HepG2 (cell line): ENCODE data around the gene ESYT1. TPM values are rescaled to one million over a fixed set of nuclear protein-coding genes. Genes with fewer than 3 reads are reported as not detected.
A peak's percentile ranks its signal among the peaks of the same experiment; 100 is the strongest.

Experiments used
- ARNT2 ChIP-seq: sonication (generic); formaldehyde crosslinking; IDR thresholded peaks from 2 replicates; pipeline ENCODE4 v1.8.0; 2022; ENCODE audit warnings: mild to moderate bottlenecking, low read depth, missing genetic modification reagents, moderate library complexity
- ATM ChIP-seq: fragments of 450-650 bp; IDR thresholded peaks from 2 replicates; pipeline ENCODE4 v1.7.1; 2017; ENCODE audit warnings: mild to moderate bottlenecking, borderline replicate concordance
- FOXA3 ChIP-seq: IDR thresholded peaks from 2 replicates; pipeline ENCODE4 v1.6.1; 2016; ENCODE audit warnings: missing genetic modification reagents, missing compliant biosample characterization
- SKI ChIP-seq: fragments of 450-650 bp; IDR thresholded peaks from one replicate; pipeline ENCODE4 v1.6.1; 2018; ENCODE audit warnings: mild to moderate bottlenecking; ENCODE audit not compliant: partially characterized antibody
- SMAD9 ChIP-seq: sonication (generic); formaldehyde crosslinking; IDR thresholded peaks from 2 replicates; pipeline ENCODE4 v1.5.1; 2020; ENCODE audit warnings: mild to moderate bottlenecking, missing genetic modification reagents
- SMC3 ChIP-seq: IDR thresholded peaks from 2 replicates; pipeline ENCODE4 v1.6.1; 2011; ENCODE audit warnings: low read length, improper control_type of control experiment
- THAP11 ChIP-seq: IDR thresholded peaks from 2 replicates; pipeline ENCODE4 v1.6.1; 2016; ENCODE audit warnings: missing biosample characterization, missing genetic modification reagents
- TRIM22 ChIP-seq: fragments of 450-650 bp; IDR thresholded peaks from 2 replicates; pipeline ENCODE4 v1.6.1; 2017
- TSC22D2 ChIP-seq: sonication (generic); formaldehyde crosslinking; IDR thresholded peaks from 2 replicates; pipeline ENCODE4 v1.5.1; 2020; ENCODE audit warnings: missing genetic modification reagents, mild to moderate bottlenecking, borderline replicate concordance
- ZBTB8A ChIP-seq: sonication (generic); formaldehyde crosslinking; IDR thresholded peaks from 2 replicates; pipeline ENCODE4 v1.4.0; 2020; ENCODE audit warnings: mild to moderate bottlenecking, low read depth, missing genetic modification reagents, borderline replicate concordance
- ZNF124 ChIP-seq: sonication (generic); formaldehyde crosslinking; IDR thresholded peaks from 2 replicates; pipeline ENCODE4 v1.4.0; 2020; ENCODE audit warnings: missing genetic modification reagents
- ZNF136 ChIP-seq: sonication (generic); formaldehyde crosslinking; IDR thresholded peaks from 2 replicates; pipeline ENCODE4 v1.8.1; 2022; ENCODE audit warnings: low read depth, mild to moderate bottlenecking, moderate library complexity, missing genetic modification reagents
- ZNF251 ChIP-seq: sonication (generic); formaldehyde crosslinking; IDR thresholded peaks from 2 replicates; pipeline ENCODE4 v1.9.0; 2021; ENCODE audit warnings: mild to moderate bottlenecking, missing genetic modification reagents
- ZNF318 ChIP-seq: sonication (generic); formaldehyde crosslinking; IDR thresholded peaks from 2 replicates; pipeline ENCODE4 v1.4.0; 2020; ENCODE audit warnings: mild to moderate bottlenecking, missing genetic modification reagents
- ZNF768 ChIP-seq: sonication (generic); formaldehyde crosslinking; IDR thresholded peaks from 2 replicates; pipeline ENCODE4 v1.4.0; 2020; ENCODE audit warnings: missing genetic modification reagents
- polyA plus RNA-seq, 8 experiments: library from polyadenylated mRNA; depleted of rRNA in 3 of 8; stranded (reverse) in 7 of 8; unstranded in 1 of 8; fragments of >200 nt; fragmentation: Illumina TruSeq in 4 of 8; extraction: Trizol in 4 of 8; gene quantifications; 2 replicates each; pipeline versions ENCODE4 v1.2.1 to v1.2.3, GENCODE V29; 2011 to 2016; ENCODE audit warnings: low read depth in 4 of 8, missing spikeins in 1 of 8, mixed read lengths in 1 of 8; ENCODE audit not compliant: insufficient read depth in 1 of 8
- total RNA-seq, 5 experiments: library from RNA; depleted of rRNA; stranded (reverse); fragments of >200 nt; fragmentation: Illumina TruSeq; extraction: Trizol; gene quantifications; 2 replicates each; pipeline ENCODE4 v1.2.3, GENCODE V29; 2016; ENCODE audit warnings: low read depth in 1 of 5
- TF ChIP-seq, protein P1 (sequence below): sonication (generic); formaldehyde crosslinking; IDR thresholded peaks from 2 replicates; pipeline ENCODE4 v1.4.0; 2020; ENCODE audit warnings: mild to moderate bottlenecking, missing genetic modification reagents
- TF ChIP-seq, protein P2 (sequence below): sonication (generic); formaldehyde crosslinking; IDR thresholded peaks from 2 replicates; pipeline ENCODE4 v1.5.1; 2020; ENCODE audit warnings: missing genetic modification reagents, mild to moderate bottlenecking, borderline replicate concordance

Gene ESYT1
- total and polyA plus RNA-seq, 2 of the 13 experiments (the other 11 are each of a cell fraction or from before 2014, with no cell fraction given), result 66.9 to 71.0 TPM

DNA sequence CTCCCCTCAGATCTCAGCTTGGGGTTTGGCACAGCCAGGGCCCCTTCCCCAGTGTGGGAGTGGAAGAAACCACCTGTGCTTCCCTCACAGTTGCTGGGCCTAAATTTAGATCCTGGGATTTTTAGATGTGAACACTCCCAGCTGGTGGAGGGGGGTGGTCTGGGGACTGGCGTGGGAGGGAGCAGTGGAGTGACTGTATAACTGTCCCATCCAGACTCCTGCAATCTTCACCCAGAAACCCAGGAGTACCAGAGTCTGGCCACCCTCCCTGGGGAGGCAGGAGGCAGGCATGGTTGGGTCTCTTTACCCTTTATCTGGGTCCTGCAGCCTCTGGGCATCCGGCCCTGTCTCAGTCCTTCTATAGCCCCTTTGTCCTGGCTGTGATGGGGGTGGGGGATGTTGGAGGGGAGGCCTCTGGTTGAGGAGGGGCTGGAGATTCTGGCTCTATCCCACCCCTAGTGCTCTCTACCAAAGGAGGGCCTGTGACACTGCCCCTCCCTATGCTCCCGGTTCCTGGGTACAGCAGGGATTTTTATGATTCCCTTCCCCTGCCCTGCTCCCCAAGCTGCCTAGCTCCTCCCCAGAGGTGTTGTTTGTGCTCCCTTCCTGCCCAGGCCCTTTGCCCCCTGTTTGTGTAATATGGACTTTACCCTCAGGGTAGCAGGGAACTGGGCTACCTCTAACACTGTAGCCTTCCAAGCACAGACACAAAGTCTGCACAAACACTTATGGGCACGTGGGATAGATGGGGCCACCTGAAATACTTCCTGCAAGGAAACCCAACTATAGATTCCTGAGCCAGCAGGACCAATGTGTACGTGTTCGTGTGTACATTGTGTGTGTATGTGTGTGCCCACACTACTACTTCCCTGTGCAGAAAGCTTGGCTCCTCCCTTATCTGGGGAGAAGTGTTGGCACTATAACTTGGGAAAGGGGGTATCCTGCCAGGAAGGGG lies 46.4 kb upstream of the ESYT1 start (continued):
- no peak; the same call in 1 of the 2 replicates for TF ChIP-seq ZBTB8A (CRISPR knock-in tag)
- TF ChIP-seq ZNF318 (CRISPR knock-in tag), result peak; percentile 93
- TF ChIP-seq, protein P1, sequence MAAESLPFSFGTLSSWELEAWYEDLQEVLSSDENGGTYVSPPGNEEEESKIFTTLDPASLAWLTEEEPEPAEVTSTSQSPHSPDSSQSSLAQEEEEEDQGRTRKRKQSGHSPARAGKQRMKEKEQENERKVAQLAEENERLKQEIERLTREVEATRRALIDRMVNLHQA, result no peak
- no peak for TF ChIP-seq ZNF768 (CRISPR knock-in tag)
- peak; percentile 80 for TF ChIP-seq ARNT2 (CRISPR knock-in tag)
- TF ChIP-seq FOXA3 (CRISPR knock-in tag), result peak; percentile 94
- TF ChIP-seq ATM, result no peak
- TF ChIP-seq ZNF251, result 0 out of 2 replicates have a peak, but pooled peaks have one; percentile 81
- no peak for TF ChIP-seq TRIM22
- no peak for TF ChIP-seq SMAD9 (CRISPR knock-in tag)
- peak; percentile 87 for TF ChIP-seq THAP11 (CRISPR knock-in tag)
- peak; percentile 98 for TF ChIP-seq ZNF124 (CRISPR knock-in tag)
- TF ChIP-seq ZNF136 (CRISPR knock-in tag), result peak; percentile 89; the same call in 1 of the 2 replicates
- TF ChIP-seq TSC22D2 (CRISPR knock-in tag), result peak; percentile 87; the same call in 1 of the 2 replicates
- TF ChIP-seq, protein P2, sequence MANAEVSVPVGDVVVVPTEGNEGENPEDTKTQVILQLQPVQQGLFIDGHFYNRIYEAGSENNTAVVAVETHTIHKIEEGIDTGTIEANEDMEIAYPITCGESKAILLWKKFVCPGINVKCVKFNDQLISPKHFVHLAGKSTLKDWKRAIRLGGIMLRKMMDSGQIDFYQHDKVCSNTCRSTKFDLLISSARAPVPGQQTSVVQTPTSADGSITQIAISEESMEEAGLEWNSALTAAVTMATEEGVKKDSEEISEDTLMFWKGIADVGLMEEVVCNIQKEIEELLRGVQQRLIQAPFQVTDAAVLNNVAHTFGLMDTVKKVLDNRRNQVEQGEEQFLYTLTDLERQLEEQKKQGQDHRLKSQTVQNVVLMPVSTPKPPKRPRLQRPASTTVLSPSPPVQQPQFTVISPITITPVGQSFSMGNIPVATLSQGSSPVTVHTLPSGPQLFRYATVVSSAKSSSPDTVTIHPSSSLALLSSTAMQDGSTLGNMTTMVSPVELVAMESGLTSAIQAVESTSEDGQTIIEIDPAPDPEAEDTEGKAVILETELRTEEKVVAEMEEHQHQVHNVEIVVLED, result peak; percentile 68; the same call in 1 of the 2 replicates
- peak; percentile 21; the same call in 1 of the 2 replicates for TF ChIP-seq SMC3
- peak; percentile 93 for TF ChIP-seq SKI
